Vagina (tissue), 2 donors: Measurements from ENCODE around the gene SYNE4. TPM values are rescaled to one million over a fixed set of nuclear protein-coding genes. Genes with fewer than 3 reads are reported as not detected.

ENCODE experiments used
- DNase-seq, 2 donors: peaks; one replicate each; pipeline ENCODE4 v3.0.0-alpha.2; 2017; ENCODE audit errors: extremely low spot score in 2 of 2
- H3K27ac ChIP-seq: fragments of 200-600 bp; sonication (generic); one replicate; pipeline ENCODE4 v1.5.1; 2019
- H3K27me3 ChIP-seq: fragments of 200-600 bp; sonication (generic); one replicate; pipeline ENCODE4 v1.5.1; 2019
- H3K36me3 ChIP-seq, 2 donors: fragments of 200-600 bp; sonication (generic); one replicate each; pipeline ENCODE4 v1.5.1; 2017 to 2019
- H3K4me1 ChIP-seq: fragments of 200-600 bp; sonication (generic); one replicate; pipeline ENCODE4 v1.5.1; 2019
- H3K4me3 ChIP-seq, 2 donors: fragments of 200-600 bp; sonication (generic); 1 replicate in 1 of 2; 2 replicates in 1 of 2; pipeline ENCODE4 v1.5.1; 2016 to 2019
- H3K9me3 ChIP-seq: fragments of 200-600 bp; sonication (generic); one replicate; pipeline ENCODE4 v1.5.1; 2019
- POLR2A ChIP-seq, 2 donors: fragments of 450-650 bp; IDR thresholded peaks; one replicate each; pipeline ENCODE4 v1.6.1; 2017; ENCODE audit warnings: antibody characterized with exemption in 2 of 2, mild to moderate bottlenecking in 2 of 2, moderate library complexity in 2 of 2
- POLR2AphosphoS5 ChIP-seq, 2 donors: sonication (generic); formaldehyde crosslinking; IDR thresholded peaks; one replicate each; pipeline ENCODE4 v1.9.0; 2017; ENCODE audit warnings: antibody characterized with exemption in 2 of 2, mild to moderate bottlenecking in 2 of 2, low read depth in 1 of 2; ENCODE audit not compliant: insufficient read depth in 1 of 2
- intact Hi-C: fragments of 100-400 bp; cut with DNase I; formaldehyde crosslinking; loops from one replicate; pipeline ENCODE4 v1.15.1; 2023
- total RNA-seq: library from RNA; depleted of rRNA; stranded (reverse); fragments of >200 nt; gene quantifications from one replicate; pipeline ENCODE4 v1.2.3, GENCODE V29; 2016
- TF ChIP-seq, protein P1 (sequence below), 3 experiments: fragments of 450-650 bp in 2 of 3; fragments of 200-600 bp in 1 of 3; sonication (generic) in 1 of 3; IDR thresholded peaks; one replicate each; pipeline ENCODE4 v1.5.1; 2017 to 2019; ENCODE audit warnings: antibody characterized with exemption in 3 of 3, mild to moderate bottlenecking in 2 of 3, moderate library complexity in 2 of 3

Gene SYNE4
- total RNA-seq, 1 donor from 2014 or later = 2.0 TPM

DNA sequence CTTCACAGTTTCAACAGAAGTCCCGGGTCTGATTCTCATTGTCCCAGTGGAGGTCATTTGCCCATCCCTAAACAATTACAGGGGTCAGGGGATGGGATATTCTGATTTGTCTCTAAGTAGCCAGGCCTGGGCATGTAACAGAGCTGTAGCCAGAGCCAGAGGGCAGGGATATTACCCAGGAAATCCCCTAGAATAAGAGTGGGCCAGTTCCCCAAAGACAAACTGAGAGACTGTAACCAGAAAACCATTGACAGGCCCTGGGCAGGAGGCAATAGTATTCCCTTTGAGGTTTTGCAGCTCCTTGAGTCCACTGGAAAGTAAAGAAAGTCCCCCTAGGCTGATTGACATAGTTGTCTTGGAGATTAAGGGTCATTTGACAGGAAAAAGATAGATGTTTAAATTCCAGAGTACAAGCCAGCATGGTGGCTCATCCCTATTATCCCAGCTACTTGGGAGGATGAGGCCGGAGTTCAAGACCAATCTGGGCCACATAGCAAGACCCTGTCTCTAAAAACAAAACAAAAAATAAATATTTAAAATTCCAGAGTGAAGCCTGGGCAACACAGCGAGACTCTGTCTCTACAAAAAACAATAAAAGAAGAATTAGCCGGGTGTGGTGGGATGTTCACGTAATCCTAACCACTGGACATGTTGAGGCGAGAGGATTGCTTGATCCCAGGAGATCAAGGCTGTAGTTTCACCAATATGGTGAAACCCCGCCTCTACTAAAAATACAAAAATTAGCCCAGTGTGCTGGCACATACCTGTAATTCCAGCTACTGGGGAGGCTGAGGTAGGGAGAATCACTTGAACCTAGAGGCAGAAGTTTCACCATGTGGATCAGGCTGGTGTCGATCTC is 15.5 kb downstream of the SYNE4 start:
- H3K4me1 ChIP-seq = peaks cover 38% of the 10 kb centered on the region
- no peak overlapping the region for H3K27ac ChIP-seq
- no peaks in the 10 kb centered on the region for H3K9me3 ChIP-seq
- H3K36me3 ChIP-seq = peaks cover 0 to under 1% of the 10 kb centered on the region in 2 donors
- no peaks in the 10 kb centered on the region for H3K27me3 ChIP-seq
- intact Hi-C loops = no loop called here
- no peak for DNase-seq
- H3K4me3 ChIP-seq = no peak overlapping the region
- TF ChIP-seq POLR2A (IDR thresholded peaks at IDR 0.05) = no peak
- TF ChIP-seq POLR2AphosphoS5 (IDR thresholded peaks at IDR 0.05; ENCODE audit: insufficient read depth in 1 of 2, low read depth in 1 of 2) = no peak
- TF ChIP-seq, protein P1, sequence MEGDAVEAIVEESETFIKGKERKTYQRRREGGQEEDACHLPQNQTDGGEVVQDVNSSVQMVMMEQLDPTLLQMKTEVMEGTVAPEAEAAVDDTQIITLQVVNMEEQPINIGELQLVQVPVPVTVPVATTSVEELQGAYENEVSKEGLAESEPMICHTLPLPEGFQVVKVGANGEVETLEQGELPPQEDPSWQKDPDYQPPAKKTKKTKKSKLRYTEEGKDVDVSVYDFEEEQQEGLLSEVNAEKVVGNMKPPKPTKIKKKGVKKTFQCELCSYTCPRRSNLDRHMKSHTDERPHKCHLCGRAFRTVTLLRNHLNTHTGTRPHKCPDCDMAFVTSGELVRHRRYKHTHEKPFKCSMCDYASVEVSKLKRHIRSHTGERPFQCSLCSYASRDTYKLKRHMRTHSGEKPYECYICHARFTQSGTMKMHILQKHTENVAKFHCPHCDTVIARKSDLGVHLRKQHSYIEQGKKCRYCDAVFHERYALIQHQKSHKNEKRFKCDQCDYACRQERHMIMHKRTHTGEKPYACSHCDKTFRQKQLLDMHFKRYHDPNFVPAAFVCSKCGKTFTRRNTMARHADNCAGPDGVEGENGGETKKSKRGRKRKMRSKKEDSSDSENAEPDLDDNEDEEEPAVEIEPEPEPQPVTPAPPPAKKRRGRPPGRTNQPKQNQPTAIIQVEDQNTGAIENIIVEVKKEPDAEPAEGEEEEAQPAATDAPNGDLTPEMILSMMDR (IDR thresholded peaks at IDR 0.05) = no peak

DNA sequence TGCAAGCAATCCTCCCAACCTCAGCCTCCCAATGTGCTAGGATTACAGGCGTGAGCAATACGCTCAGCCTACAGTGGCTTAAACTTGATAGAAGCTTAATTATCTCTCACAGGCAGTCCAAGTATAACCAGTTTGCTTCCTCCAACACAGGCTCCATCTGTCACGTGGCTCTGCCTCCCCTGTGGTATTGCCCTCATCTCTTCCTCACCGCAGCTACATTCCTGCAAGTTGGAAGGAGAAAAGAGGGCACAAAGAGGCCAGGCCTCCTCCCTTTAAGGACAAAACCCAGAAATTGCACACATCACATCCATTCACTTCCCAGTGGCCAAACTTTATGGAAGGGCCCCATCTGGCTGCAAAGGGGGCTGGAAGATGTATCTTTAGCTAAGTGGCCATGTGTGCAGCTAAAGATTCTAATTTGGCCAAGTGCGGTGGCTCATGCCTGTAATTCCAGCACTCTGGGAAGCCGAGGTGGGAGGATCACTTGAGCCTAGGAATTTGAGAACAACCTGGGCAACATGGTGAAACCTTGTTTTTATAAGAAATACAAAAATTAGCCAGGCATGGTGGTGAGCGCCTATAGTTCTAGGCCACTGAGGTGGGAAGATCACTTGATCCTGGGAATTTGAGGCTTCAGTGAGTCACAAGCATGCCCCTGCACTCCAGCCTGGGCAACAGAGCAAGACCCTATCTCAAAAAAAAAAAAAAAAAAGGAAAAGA is 16.7 kb downstream of the SYNE4 start:
- TF ChIP-seq POLR2AphosphoS5 (IDR thresholded peaks at IDR 0.05; ENCODE audit: insufficient read depth in 1 of 2, low read depth in 1 of 2) (no peak), POLR2A (IDR thresholded peaks at IDR 0.05) (no peak)
- TF ChIP-seq, protein P1 (IDR thresholded peaks at IDR 0.05) = no peak
- peaks cover 36% of the 10 kb centered on the region for H3K4me1 ChIP-seq
- no peaks in the 10 kb centered on the region for H3K36me3 ChIP-seq
- no peak for DNase-seq
- H3K27ac ChIP-seq = no peak overlapping the region
- no peaks in the 10 kb centered on the region for H3K27me3 ChIP-seq
- no peak overlapping the region for H3K4me3 ChIP-seq
- no peaks in the 10 kb centered on the region for H3K9me3 ChIP-seq
- intact Hi-C loops = no loop called here

DNA sequence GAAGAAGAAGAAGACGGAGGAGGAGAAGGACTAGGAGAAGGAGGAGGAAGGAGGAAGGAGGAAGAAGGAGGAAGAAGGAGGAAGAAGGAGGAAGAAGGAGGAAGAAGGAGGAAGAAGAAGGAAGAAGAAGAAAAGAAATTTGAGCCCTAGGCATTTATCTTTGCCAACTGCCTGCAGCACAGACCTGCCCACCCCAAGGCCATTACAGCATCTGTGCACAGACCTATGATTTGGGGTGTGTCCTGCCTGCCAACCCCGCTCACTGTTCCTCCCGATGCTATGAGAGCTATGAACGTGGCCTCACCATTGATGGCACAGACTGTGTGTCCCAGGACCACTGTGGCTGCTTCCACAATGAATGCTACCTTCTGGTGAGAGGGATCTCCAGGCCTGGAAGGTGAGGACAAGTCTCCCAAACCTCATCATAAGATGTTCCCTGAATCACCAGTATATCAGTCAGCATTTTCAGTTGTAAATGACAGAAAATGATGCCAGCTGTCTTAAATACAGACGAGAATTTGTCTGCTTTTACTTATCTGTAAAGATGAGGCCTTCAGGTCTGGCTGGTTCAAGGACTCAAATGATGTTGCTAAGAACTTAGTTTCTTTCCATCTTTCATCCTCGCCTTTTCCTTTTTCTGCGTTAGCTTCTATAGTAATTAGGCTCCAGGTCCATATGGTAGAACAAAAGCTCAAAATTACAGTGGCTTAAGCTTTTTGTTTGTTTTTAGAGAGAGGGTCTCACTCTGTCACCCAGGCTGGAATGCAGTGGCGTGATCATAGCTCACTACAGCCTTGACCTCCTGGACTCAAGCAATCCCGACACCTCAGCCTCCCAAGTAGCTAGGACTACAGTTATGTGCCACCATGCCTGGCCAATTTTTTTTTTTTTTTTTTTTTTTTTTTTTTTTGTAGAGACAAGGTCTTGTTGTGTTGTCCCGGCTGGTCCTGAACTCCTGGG is 17.6 kb downstream of the SYNE4 start:
- TF ChIP-seq POLR2AphosphoS5 (IDR thresholded peaks at IDR 0.05; ENCODE audit: insufficient read depth in 1 of 2, low read depth in 1 of 2) (no peak), POLR2A (IDR thresholded peaks at IDR 0.05) (no peak)
- TF ChIP-seq, protein P1 (IDR thresholded peaks at IDR 0.05) = no peak
- Histone ChIP-seq H3K4me1 (peaks cover 32% of the 10 kb centered on the region), H3K27me3 (no peaks in the 10 kb centered on the region), H3K9me3 (no peaks in the 10 kb centered on the region), H3K4me3 (no peak overlapping the region), H3K36me3 (no peaks in the 10 kb centered on the region), H3K27ac (no peak overlapping the region)
- DNase-seq = no peak
- intact Hi-C loops = no loop called here

DNA sequence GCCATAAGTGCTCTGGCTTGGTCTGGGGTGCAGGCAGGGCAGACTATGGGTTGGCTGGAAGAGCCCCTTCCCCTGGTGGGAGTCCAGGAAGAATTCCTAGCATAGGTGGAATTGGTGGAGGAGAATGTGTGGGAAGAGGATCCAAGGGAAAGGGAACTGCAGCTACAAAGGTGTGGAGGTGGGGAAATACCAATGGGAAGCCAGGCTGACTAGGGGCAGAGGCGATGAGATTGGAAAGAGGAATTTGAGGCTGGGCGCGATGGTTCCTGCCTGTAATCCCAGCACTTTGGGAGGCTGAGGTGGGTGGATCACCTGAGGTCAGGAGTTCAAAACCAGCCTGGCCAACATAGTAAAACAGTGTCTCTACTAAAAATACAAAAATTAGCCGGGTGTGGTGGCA is 18.5 kb downstream of the SYNE4 start:
- intact Hi-C loops = no loop called here
- H3K9me3 ChIP-seq = no peaks in the 10 kb centered on the region
- no peak overlapping the region for H3K4me3 ChIP-seq
- no peak for TF ChIP-seq POLR2AphosphoS5 (IDR thresholded peaks at IDR 0.05; ENCODE audit: insufficient read depth in 1 of 2, low read depth in 1 of 2)
- TF ChIP-seq, protein P1 (IDR thresholded peaks at IDR 0.05) = no peak
- no peak for TF ChIP-seq POLR2A (IDR thresholded peaks at IDR 0.05)
- H3K36me3 ChIP-seq = no peaks in the 10 kb centered on the region
- no peak for DNase-seq
- no peaks in the 10 kb centered on the region for H3K27me3 ChIP-seq
- peaks cover 23% of the 10 kb centered on the region for H3K4me1 ChIP-seq
- no peak overlapping the region for H3K27ac ChIP-seq
